Measurements from ENCODE around the gene PRRC2A.

PRRC2A gene

DNA sequence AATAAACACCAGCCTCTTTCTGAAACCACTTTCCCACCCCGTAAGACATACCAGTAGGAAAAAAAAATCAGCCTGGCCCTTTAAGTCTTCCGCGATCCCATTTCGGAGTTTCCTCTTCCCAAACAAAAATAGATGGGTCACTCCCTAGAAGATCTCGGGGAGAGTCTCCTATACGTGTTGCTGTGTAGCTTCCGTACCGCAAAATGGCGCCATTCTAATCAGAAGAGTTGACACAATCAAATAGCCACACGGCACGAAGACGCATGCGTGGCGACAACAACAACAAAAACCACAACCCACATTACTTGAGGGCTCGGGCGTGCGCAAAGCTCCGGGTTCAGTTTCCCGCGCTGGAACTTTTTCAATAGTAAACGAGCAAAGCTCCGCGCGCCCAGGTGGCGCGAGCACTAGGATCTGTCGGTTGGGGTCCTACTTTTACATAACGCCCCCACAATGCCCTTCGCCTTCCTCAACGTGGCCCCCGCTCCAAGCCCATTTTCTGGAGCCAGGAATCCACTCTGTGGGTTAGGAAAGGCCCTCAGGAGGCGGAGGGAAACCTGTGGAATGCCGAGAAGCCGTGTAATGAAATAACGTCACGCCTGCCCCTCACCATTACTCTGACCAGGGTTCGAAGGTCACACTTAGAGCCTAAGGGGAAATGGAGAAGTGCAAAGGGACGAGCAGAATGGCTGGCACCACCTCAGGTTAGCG lies 44.4 kb downstream of the PRRC2A start, which contains the start of gene GPANK1:
GPANK1 (minus strand) TSS at position 208 of the 711 bp plus-strand sequence. CDS start 519 bp downstream, outside the sequence.
- DNase-seq (ENCODE audit: low read depth in 3 of 3, low spot score in 1 of 3) = peak; percentile 73 to 75 (median 74)

DNA sequence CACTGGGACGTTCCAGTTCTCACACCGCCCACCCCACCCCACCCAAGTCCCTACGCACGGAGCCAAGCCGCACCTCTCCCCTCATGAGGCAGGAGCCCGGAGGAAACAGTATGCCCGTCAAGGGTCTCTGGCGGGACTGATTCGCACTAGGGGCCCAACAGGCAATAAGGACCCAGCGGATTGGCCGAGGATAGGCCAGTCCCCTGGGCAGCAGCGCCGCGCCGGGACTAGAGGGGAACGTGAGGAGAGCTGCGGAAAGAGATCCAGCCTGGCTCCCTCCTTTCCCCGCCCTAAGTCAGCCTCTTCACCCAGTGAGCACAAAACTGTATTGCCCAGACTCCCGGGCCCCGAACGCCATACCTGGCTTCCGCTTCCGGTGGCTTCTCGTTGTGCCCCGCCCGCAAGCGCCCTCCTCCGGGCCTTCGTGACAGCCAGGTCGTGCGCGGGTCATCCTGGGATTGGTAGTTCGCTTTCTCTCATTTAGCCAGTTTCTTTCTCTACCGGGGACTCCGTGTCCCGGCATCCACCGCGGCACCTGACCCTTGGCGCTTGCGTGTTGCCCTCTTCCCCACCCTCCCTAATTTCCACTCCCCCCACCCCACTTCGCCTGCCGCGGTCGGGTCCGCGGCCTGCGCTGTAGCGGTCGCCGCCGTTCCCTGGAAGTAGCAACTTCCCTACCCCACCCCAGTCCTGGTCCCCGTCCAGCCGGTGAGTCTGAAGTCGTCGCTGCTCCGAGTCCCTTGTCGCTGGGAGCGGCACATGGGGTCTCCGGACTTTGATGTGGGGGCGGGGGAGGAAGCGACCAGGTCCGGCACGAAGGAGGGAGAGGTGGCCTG lies 45.2 kb downstream of the PRRC2A start, which contains the start of gene CSNK2B:
CSNK2B (plus strand) TSS at position 580 of the 836 bp plus-strand sequence. CDS start 752 bp downstream, outside the sequence.
- peak; percentile 90 to 96 (median 94) for DNase-seq (ENCODE audit: low read depth in 3 of 3, low spot score in 1 of 3)

- DNase-seq (ENCODE audit: low read depth in 3 of 3, low spot score in 1 of 3) = no peak
Measured at GRCh38 chr6:31666337-31666965, 45.9 kb downstream of the PRRC2A start.

- no peak for DNase-seq (ENCODE audit: low read depth in 3 of 3, low spot score in 1 of 3)
Measured at GRCh38 chr6:31669676-31670075, 49.2 kb downstream of the PRRC2A start, which contains the start of gene LY6G5B. Gene LY6G5B, plus strand, starts transcription at chr6:31669976. Its CDS starts 975 bp downstream, at chr6:31670951.

DNA sequence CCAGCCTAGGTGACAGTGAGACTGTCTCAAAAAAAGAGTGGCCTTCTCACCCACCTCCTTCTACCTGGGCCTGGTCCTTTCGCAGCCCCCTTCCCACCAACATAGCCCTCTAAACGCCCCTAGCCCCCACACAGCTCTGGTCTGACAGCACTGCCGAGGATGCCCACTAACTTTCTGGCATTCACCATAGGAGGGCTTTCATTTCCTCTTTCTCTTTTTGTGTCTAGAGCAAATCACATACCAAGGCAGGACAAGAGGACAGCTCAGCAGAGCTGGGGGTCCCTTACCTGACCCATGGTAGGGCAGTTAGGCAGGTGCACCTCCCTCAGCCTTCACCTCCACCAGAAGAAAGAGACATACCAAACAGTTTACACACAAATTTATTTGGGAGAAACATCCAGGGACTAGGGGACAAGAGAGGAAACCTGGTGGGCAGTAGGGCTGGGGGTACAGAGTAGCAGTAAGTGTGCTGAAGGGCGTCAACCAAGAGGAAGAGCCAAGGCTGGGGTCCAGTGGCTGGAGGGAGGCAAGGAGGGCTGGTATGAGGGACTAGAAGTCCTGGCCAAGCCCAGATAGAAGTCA lies 55.9 kb downstream of the PRRC2A start:
- DNase-seq (ENCODE audit: low read depth in 3 of 3, low spot score in 1 of 3) = no peak

GRCh38 chr6:31676904-31677303 lies 56.4 kb downstream of the PRRC2A start:
- no peak for DNase-seq (ENCODE audit: low read depth in 3 of 3, low spot score in 1 of 3)

- no peak for DNase-seq (ENCODE audit: low read depth in 3 of 3, low spot score in 1 of 3)
Measured at GRCh38 chr6:31677955-31678354, 57.4 kb downstream of the PRRC2A start.

GRCh38 chr6:31680226-31681134 lies 60.0 kb downstream of the PRRC2A start, which contains the start of gene LY6G5C:
Gene LY6G5C, minus strand, starts transcription at chr6:31681067. Its CDS starts 694 bp downstream, at chr6:31680373.
- peak; percentile 31 to 41 (median 35) for DNase-seq (ENCODE audit: low read depth in 3 of 3, low spot score in 1 of 3)

- peak in 1 of 3 donors; percentile 21 for DNase-seq (ENCODE audit: low read depth in 3 of 3, low spot score in 1 of 3)
Measured at GRCh38 chr6:31681135-31681671, 60.7 kb downstream of the PRRC2A start.

- no peak for DNase-seq (ENCODE audit: low read depth in 3 of 3, low spot score in 1 of 3)
Measured at GRCh38 chr6:31683591-31683990, 63.1 kb downstream of the PRRC2A start.

GRCh38 chr6:31686483-31686882 lies 66.0 kb downstream of the PRRC2A start:
- DNase-seq (ENCODE audit: low read depth in 3 of 3, low spot score in 1 of 3) = no peak

GRCh38 chr6:31687321-31687720 lies 66.8 kb downstream of the PRRC2A start:
- no peak for DNase-seq (ENCODE audit: low read depth in 3 of 3, low spot score in 1 of 3)
